Measurements from ENCODE around the gene KIF26B. TPM values are rescaled to one million over a fixed set of nuclear protein-coding genes. Genes with fewer than 3 reads are reported as not detected.

The KIF26B gene
- total RNA-seq, 1 donor from 2014 or later, result 4.0 TPM

DNA sequence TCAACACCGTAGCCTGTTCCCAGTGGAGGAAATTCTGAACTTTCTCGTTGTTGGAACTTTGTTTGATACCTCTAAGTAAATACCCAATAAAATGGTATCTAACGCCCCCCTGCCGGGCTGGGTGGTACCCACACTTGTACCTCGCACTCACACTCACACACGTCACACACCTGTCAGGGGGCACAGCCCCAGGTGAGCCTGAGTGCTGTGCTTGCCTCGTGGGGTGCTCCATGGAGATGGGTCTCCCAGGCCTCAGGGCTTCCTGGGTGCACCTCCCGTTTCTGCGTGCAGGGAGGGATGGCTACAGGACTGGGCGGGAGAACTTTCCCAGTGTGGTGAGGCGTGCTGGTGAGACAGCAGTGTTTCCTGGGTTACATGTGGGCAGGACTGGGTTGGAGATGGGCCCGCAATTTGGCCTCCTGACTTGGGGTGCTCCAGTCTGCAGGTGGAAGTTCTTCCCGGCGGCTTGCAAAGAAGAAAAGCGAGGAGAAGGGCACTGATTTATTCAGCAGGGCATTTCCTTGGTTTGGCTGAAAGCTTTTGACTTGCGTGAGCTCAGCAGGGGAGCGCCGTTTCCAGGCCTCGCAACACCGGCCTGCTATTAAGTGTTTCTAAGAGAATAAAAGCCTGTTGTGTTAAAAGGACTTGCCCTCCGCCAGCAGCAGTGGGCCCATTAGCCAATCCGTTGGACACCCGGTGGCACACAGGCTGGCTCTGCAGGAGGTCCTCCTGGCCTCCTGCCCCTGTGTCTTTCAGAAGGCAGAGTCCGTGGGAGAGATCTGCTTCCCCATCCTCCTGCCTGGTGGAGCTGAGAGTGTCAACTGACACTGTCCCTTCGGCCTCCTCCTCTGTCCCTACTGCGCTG, 79.7 kb downstream of the KIF26B start:
- no peak for DNase-seq (ENCODE audit: extremely low read depth, low read depth, low spot score)

DNA sequence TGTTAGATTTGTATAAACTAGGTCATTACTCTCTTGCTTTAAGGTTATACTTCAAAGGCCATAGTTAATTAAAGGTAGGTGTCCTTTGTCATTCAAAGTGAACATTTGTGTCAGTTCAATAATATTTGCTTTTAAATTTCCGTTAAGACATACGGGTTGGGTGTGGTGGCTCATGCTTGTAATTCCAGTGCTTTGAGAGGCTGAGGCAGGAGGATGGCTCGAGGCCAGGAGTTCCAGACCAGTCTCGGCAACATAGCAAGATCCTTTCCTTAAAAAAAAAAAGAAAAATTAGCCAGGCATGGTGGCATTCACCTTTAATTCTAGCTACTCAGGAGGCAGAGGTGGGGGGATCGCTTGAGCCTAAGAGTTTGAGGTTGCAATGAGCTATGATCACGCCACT, 80.4 kb downstream of the KIF26B start:
- DNase-seq (ENCODE audit: extremely low read depth, low read depth, low spot score), result no peak

DNA sequence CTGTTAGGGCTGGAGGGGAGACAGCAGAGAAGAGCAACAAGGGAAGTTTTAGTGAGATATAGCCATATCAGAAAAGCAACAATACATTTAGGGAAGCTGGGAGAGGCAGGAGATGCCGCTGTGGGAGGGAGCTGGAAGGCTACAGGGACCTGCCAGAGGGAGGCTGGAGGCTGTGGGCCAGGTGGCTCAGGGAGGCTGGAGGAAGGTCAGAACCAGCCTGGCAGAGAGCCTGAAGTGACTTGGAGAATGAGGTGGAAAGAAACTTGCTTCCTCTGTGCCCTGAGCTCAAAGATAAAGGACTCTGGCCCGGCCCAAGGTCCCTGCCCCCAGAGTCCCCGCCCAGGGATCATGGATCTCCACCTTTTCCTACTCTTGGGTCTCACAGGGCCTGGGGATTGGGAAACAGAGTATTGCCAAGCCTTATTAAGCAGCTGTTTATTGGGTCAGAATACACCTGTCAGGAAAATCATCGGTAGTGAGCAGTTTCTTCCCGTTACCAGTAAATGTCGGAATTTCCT, 85.9 kb downstream of the KIF26B start:
- DNase-seq (ENCODE audit: extremely low read depth, low read depth, low spot score), result no peak

DNA sequence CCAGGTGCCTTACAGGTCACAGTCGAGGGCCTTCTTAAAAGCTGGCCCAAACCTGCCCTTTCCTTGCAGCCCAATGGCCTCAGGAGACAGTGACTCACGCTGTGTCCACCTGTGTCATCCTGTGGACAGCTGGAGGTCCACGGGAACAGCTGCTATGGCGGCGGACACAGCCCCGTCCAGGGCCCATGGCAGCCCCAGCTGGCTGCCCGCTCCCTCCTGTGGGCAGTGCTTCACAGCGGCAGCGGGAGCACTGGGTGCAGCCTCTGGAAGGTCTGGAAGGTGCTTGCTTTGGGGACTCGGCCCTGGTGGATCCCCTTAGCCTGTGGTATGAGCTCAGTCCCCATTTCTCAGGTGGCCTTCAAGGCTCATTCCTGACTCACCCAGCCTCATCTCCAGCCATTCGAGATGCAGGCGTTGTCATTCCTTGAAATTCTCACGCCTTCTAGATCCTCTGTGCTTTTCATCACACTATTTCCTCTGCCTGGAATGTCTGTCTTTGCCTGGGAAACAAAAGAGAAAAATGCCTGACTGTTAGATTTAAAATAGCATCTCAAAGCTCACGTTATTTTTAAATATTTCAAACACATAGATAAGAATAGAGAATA, 86.8 kb downstream of the KIF26B start:
- no peak for DNase-seq (ENCODE audit: extremely low read depth, low read depth, low spot score)

DNA sequence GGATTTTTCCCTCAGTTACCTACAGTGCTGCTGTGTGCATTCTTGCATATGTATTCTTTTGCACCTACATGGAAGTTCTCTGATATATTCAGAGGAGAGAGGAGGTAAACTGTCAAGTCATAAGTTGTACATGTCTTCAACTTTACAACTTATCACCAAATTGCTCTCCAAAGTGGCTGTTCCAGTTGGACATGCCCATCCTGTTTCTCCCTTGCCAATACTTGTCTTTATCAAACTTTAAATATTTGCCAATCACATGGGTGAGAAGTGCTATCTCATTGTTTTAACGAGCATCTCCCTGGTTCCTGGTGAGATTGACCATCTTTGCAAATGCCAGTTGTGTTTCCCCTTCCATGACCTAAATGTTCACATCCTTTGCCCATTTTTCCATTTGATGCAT, 88.2 kb downstream of the KIF26B start:
- DNase-seq (ENCODE audit: extremely low read depth, low read depth, low spot score), result no peak

DNA sequence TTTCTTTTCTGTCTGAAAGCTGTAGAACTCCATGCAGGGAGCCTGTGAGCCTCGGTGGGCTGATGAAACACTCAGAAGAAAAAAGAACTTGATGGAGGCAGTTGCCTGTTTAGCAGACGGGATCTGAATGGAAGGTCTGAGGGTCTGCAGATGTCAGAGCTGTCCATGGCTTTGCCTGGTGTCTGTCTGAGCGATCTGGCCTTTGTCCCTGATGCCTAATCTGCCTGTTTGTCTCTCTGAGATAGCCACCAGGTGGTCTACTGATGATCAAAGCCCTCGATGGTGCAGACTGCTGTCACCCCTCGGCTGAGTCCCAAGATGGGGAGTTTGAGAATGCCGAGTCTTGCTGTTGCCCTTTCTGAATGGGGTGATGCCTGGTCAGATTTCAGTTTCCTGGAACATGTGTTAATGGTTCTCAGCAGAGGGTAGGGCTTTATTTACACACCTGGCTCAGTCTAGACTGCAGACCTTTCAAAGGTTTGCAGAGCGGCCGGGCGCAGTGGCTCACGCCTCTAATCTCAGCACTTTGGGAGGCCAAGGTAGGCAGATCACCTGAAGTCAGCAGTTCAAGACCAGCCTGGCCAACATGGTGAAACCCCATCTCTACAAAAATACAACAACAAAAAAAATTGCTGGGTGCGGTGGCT, 90.4 kb downstream of the KIF26B start:
- DNase-seq (ENCODE audit: extremely low read depth, low read depth, low spot score), result no peak

DNA sequence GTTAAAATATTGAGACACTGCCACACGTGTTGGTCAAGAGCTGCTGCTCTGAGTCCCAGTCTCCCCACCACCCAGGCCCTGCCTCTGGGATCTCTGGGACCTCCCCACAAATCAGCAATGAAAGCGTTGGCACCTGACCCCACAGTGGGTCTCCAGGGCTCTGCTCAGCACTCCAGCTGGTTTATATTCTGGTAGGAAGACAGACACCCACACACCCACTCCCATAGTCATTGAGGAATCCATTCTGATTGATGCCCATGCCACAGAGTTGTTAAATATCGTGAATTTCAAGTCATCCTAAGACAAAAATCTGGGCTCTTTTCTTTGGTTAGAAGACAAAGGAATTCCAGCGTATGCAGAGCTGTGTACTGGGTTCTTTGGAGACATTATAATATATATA, 91.6 kb downstream of the KIF26B start:
- DNase-seq (ENCODE audit: extremely low read depth, low read depth, low spot score), result no peak

DNA sequence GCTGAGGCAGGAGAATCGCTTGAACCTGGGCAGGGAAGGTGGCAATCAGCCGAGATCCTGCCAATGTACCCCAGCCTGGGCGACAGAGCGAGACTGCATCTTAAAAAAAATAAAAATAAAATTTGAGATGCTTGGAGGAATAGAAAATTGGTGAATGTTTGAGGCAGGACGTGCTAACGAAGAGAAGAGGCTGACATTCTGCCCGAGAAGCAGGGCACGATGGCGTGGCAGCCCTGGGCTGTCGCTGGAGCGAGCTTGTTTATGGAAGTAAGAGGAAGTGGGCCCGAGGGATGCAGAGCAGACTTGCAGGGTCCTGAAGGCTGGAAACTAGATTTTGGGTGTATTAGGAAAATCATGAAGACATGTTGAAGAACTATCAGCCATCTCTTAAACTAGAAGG, 92.6 kb downstream of the KIF26B start:
- no peak for DNase-seq (ENCODE audit: extremely low read depth, low read depth, low spot score)

DNA sequence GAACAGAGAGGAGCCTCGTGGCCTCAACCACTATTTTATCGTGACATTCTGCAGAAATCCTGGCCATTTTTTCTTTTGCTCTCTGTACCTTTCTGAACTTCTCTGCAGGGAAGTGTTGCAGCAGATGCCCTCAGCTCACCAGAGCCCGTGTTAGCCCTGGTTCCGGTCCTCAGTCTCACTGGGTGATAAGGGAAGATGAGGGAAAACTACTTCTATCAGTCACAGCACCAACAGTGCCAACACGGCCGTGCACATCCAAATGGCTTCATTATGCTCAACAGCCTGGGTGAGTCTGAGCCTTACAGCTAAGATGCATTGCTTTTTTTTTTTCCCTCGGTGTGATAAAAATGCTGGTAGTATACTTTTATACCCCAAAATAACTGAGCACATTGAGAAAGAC, 93.0 kb downstream of the KIF26B start:
- no peak for DNase-seq (ENCODE audit: extremely low read depth, low read depth, low spot score)

DNA sequence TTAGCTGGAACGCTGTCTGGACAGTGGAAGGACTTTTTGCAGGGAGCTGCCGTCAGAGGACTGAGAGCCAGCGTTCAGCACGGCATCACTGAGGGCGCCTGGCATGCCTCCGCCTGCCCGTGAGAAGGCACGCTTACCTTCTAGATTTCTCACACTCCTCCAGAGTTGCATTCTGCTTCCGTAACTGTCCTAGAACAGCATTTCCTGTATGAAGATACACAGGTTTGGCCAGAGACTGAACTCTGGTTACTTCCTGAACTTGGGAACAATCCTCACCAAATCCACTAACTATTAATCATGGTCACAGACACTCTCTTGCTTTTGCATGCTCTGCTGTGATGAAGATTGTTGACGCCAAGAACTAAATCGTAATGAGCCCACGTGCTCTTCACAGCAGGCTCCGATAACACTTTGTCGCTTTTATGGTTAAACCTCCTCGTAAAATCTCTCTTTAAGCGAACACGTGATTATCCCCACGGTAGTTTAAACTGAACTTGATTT, 93.5 kb downstream of the KIF26B start:
- DNase-seq (ENCODE audit: extremely low read depth, low read depth, low spot score), result no peak

DNA sequence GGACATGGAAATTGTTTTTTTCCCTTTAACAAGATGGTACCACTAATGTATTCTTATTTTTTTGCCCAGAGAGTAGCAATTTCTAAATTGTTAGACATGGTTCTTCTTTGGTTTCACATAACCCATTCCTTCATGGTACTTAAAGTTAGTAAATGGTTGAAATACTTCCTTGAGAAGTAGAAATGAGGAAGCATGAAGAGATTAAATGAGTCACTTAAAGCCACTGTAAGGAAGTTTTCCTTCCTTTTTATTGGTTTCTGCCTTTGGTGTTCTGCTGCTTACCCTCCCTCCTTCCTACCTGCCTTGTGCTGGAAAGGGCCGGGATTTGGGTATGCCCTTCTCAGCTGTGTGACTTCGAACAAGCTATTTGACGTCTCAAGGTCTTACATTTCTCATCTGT, 101.0 kb downstream of the KIF26B start:
- no peak for DNase-seq (ENCODE audit: extremely low read depth, low read depth, low spot score)

DNA sequence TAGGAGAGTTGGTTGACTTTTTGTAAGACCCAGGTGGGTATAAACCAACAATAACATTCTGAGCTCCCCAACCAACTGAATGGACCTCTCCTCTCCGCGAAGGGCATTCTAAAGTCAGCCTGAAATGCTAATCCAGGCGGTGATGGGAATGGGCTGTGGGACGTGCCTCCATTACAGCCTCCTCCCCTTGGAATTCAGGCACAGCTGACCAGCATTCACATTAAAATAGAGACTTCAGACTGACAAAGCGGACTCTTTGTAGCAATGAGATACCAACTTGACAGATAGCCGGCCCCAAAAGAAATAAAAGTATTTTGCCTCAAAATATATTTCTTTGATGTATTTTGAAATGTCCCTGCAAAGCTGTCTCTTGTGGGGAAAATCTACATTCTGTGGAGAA, 101.7 kb downstream of the KIF26B start:
- DNase-seq (ENCODE audit: extremely low read depth, low read depth, low spot score), result no peak

DNA sequence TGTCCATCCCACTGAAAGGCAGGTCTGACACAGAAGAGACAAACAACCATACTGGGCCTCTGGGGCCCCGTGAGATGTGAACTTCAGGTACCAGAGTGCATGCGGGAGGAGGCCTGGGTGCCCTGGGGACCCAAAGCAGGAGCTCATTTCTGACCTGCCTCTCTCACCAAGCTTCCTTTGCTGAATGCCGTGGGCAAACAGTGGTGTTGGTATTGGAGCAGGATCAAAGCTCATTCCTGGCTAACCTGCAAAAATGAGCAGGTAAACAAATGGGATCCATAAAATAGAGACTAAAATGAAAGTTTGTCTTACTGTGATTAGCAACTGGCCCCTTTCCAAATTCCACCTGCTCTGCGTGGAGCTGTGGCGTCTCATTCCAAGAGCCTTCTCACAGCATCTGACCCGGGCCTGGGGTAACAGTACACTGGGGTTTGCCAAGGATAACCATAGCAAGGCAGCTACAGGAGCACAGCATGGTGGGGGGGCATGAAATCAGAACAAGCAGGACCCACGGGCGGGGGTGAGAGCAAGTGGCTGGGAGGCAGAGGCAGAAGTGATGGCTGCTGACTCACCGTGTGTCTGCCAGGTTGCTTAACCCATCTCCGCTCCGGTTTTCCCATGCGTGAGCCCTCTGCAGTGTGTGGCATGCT, 103.6 kb downstream of the KIF26B start:
- no peak for DNase-seq (ENCODE audit: extremely low read depth, low read depth, low spot score)

DNA sequence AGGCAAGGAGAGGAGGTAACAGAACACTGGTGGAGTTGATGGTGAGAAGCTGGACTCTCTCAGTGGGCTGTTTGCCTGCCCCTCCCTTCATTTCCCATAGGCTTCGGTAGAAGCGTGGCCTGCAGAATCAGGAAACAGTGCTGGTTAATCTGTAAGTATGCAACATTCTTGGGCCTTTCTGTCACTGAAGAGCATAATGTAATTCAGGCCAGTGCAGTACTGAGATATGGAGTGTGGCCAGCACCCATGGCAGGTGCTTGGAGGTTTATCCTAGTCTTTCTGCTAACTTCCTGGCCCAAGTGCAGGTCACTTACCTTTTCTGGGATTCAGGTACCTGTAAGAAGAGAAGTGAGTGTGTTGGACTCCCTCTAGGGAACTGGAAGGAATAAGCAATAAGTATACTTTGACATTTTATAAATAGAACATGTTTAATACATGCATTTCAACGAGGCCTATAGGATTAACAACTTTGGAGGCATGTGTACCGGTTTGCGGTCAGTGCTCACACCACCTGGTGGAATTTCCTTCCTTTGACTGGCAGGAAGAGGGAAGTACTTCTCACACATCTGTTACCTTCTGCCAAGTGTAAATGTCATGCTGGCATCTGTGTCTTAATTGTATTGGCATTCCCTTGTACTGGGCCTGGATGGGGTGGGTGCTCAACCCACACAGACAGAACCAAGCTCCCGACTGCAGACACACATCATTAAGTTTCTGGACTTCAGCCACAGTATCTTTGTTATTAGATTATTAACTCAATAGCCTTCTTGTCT, 105.5 kb downstream of the KIF26B start:
- DNase-seq (ENCODE audit: extremely low read depth, low read depth, low spot score), result no peak

DNA sequence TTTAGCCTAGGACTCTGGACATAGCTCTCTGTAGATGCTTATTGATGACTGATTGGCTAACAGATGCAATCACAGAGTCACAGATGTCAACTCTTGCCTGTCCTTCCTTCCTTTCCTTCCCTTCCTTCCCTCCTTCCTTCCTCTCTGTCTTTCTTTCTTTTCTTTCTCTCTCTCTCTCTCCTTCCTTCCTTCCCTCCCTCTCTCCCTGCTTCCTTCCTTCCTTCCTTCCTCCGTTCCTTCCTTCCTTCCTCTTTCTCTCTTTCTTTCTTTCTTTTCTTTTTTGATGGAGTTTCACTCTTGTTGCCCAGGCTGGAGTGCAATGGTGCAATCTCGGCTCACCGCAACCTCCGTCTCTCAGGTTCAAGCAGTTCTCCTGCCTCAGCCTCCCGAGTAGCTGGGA, 106.1 kb downstream of the KIF26B start:
- no peak for DNase-seq (ENCODE audit: extremely low read depth, low read depth, low spot score)

DNA sequence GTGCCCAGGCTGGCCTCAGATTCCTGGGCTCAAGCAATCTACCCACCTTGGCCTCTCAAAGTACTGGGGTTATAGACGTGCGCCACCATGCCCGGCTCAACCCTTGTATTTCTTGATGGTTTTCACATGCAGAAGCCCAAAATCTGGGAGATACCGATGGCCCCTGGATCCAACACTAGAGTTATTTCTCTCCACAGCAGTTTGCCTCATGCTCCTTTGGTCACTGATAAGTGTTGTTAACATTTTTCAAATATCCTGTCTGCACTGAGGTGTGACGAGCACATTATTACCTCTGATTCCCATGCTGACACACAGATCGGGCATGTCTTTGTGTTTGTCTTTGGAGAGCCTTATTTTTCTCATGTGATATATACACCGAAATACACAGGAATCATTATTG, 107.0 kb downstream of the KIF26B start:
- DNase-seq (ENCODE audit: extremely low read depth, low read depth, low spot score), result no peak

DNA sequence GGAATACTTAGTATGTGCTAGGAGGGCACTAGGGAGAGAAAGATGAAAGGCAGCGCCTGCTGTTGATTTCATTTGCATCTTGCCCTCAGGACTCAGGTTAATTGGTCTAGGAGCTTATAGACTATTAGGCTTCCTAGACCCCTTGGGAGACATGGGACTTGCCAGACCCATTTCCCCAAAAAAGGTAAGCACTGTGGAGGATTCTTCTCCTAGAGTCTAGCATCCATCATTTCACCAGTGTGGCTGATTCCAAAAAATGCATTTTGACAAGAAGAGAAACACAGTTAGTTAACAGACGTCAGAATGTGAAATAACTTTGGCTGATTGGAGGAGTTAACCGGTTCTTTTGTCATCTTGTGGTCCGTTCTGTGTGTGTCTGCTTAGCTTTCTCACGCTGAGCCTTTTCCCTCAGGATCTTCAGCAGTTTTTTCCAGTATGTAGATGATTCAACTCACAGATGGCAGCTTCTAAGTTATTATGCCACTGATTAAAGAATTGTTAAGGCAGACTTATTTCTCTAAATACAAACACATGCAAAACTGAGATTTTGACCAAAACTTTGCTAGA, 108.8 kb downstream of the KIF26B start:
- DNase-seq (ENCODE audit: extremely low read depth, low read depth, low spot score), result no peak

DNA sequence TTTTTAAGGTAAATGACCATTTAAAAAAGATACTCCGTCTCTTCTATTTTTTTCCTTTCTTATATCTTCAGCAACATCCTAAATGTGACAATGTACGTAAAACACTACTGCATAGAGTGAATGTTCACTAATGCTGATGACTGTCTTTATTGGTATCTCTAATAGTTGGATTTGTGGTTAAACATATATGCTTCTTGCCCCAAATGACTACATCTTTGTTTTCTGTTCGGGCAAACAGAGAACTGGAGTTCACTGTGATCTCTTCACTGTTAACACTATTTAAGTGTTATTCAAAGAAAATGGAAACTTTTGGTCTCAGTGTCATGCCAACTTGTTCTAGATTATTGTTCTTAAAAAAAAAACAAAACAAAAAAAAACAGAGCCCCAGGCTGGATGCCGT, 109.4 kb downstream of the KIF26B start:
- DNase-seq (ENCODE audit: extremely low read depth, low read depth, low spot score), result no peak

DNA sequence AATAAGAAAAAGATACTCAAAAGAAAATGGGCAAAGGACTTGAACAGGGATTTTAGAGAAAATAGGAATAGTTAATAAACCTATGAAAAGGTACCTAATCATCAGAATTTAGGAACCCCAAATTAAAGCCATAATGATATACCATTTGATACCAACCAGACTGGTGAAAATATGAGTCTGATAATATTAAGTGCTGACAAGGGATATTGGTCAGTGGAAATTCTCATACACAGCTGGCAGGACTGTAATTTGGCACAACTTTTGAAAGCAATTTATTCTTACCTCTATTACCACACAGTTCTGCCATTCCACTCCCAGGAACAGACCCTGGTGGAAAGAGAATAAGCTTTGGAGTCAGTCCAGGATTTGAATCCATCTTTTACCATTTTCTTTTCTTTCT, 111.3 kb downstream of the KIF26B start:
- DNase-seq (ENCODE audit: extremely low read depth, low read depth, low spot score), result no peak

DNA sequence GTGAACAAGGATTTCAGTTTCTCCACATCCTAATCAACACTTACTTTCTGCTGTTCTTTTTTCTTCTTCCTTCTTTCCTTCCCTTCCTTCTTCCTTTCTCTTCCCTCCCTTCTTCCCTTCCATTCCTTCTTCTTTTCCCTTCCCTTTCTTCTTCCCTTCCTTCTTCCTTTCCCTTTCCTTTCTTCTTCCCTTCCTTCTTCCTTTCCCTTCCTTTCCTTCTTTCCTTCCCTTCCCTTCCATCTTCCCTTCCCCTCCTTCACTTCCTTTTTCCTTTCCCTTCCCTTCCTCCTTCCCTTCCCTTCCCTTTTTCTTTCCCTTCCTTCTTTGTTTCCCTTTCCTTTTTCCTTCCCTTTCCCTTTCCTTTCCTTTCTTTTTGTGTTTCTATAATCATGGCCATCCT, 115.3 kb downstream of the KIF26B start:
- DNase-seq (ENCODE audit: extremely low read depth, low read depth, low spot score), result no peak

Measured in glomerular endothelial cell (primary cell).